EL (cell line): ENCODE results near the gene PCGF5.
A peak's percentile ranks its signal among the peaks of the same experiment; 100 is the strongest.
"Not testable (repeated sequence)": the region's sequence is repeated elsewhere in the genome, so short reads cannot be mapped to it uniquely, and the experiment has no call there.

Source experiments
- DNase-seq: peaks from one replicate; pipeline ENCODE4 v3.0.0-alpha.2; 2016

PCGF5 gene

GRCh38 chr10:91220194-91220953 is at the start of gene PCGF5:
Gene PCGF5 (plus strand): TSS chr10:91220663. CDS start chr10:91222872, 2,209 bp downstream.
- peak; percentile 90 for DNase-seq

- no peak for DNase-seq
These were observed 49.0 kb upstream of the PCGF5 start for GRCh38 chr10:91171485-91171884.

GRCh38 chr10:91172348-91172747 is 48.1 kb upstream of the PCGF5 start:
- DNase-seq: no peak

- peak; percentile 92 for DNase-seq
These were observed 35.1 kb upstream of the PCGF5 start for GRCh38 chr10:91185239-91185875.

- no peak for DNase-seq
These were observed 33.3 kb upstream of the PCGF5 start for GRCh38 chr10:91187156-91187555.

GRCh38 chr10:91188010-91188409 is 32.5 kb upstream of the PCGF5 start:
- DNase-seq: not testable (repeated sequence)

- no peak for DNase-seq
These were observed 31.6 kb upstream of the PCGF5 start for GRCh38 chr10:91188889-91189288.

GRCh38 chr10:91190388-91190870 is 30.0 kb upstream of the PCGF5 start:
- peak; percentile 28 for DNase-seq

- DNase-seq: peak; percentile 56
These were observed 29.4 kb upstream of the PCGF5 start for GRCh38 chr10:91190876-91191583.

- no peak for DNase-seq
These were observed 28.9 kb upstream of the PCGF5 start for GRCh38 chr10:91191584-91191919.

GRCh38 chr10:91194497-91195179 is 25.8 kb upstream of the PCGF5 start:
- peak; percentile 70 for DNase-seq

GRCh38 chr10:91196268-91197048 is 24.0 kb upstream of the PCGF5 start:
- DNase-seq: no peak

GRCh38 chr10:91197127-91197526 is 23.3 kb upstream of the PCGF5 start:
- DNase-seq: no peak

GRCh38 chr10:91198781-91199180 is 21.7 kb upstream of the PCGF5 start:
- peak; percentile 57 for DNase-seq

- DNase-seq: no peak
These were observed 19.9 kb upstream of the PCGF5 start for GRCh38 chr10:91200314-91201212.

GRCh38 chr10:91201213-91201996 is 19.1 kb upstream of the PCGF5 start:
- DNase-seq: no peak

GRCh38 chr10:91206427-91206826 is 14.0 kb upstream of the PCGF5 start:
- no peak for DNase-seq

GRCh38 chr10:91206837-91207474 is 13.5 kb upstream of the PCGF5 start:
- no peak for DNase-seq

- DNase-seq: no peak
These were observed 11.8 kb upstream of the PCGF5 start for GRCh38 chr10:91208642-91209041.

- no peak for DNase-seq
These were observed 10.4 kb upstream of the PCGF5 start for GRCh38 chr10:91210014-91210413.
